ENCODE data around the gene CARD10. TPM values are rescaled to one million over a fixed set of nuclear protein-coding genes. Genes with fewer than 3 reads are reported as not detected.

Gene CARD10, protein sequence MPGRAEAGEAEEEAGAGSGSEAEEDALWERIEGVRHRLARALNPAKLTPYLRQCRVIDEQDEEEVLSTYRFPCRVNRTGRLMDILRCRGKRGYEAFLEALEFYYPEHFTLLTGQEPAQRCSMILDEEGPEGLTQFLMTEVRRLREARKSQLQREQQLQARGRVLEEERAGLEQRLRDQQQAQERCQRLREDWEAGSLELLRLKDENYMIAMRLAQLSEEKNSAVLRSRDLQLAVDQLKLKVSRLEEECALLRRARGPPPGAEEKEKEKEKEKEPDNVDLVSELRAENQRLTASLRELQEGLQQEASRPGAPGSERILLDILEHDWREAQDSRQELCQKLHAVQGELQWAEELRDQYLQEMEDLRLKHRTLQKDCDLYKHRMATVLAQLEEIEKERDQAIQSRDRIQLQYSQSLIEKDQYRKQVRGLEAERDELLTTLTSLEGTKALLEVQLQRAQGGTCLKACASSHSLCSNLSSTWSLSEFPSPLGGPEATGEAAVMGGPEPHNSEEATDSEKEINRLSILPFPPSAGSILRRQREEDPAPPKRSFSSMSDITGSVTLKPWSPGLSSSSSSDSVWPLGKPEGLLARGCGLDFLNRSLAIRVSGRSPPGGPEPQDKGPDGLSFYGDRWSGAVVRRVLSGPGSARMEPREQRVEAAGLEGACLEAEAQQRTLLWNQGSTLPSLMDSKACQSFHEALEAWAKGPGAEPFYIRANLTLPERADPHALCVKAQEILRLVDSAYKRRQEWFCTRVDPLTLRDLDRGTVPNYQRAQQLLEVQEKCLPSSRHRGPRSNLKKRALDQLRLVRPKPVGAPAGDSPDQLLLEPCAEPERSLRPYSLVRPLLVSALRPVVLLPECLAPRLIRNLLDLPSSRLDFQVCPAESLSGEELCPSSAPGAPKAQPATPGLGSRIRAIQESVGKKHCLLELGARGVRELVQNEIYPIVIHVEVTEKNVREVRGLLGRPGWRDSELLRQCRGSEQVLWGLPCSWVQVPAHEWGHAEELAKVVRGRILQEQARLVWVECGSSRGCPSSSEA
- total RNA-seq, result 35.2 and 36.6 TPM in 2 replicates

DNA sequence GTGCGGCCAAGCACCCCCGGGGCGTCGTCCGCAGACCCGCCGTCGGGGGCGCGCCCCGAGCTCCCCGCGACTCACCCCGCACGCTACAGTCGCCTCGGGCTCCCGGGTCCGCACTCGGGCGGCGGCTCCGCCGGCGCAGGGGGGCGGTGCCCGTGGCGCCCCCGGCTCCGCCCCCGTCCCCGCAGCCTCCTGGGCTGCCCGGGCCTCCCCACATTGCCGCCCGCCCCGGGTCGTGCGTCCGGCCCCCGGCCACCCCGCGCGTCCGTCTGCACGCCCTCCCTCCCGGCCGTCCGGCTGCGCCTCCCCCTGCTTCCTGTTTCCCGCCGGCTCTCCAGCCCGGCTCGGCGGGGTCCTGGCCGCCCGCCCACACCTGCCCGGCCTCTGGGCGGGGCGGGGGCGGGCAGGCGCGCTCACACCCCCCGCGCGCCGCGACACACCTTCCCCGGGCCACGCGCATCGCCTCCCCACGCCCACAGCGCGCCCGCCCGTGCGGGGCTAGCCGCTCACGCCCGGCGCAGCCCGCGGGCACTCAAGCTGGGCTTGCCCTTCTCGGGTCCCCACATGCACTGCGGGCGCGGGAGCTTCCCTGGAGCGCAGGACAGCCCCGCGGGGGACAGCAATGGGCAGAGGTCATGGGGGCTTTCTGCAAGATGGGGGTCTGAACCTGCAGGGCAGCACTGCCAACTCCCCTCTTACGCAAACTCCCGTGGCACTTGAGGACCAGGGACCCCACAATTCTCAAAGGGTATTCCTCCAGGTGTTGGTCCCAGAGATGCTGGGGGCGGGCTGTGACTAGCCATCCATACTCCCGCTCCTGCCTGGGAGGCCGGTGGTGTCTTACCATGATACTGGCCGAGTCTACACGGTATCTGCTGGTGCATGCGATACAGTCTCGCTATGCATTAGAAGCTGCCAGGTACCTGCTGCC is at the start of gene CARD10:
CARD10 (minus strand) TSS at position 148 of the 928 bp plus-strand sequence. CDS start 215 bp downstream, outside the sequence.

DNA sequence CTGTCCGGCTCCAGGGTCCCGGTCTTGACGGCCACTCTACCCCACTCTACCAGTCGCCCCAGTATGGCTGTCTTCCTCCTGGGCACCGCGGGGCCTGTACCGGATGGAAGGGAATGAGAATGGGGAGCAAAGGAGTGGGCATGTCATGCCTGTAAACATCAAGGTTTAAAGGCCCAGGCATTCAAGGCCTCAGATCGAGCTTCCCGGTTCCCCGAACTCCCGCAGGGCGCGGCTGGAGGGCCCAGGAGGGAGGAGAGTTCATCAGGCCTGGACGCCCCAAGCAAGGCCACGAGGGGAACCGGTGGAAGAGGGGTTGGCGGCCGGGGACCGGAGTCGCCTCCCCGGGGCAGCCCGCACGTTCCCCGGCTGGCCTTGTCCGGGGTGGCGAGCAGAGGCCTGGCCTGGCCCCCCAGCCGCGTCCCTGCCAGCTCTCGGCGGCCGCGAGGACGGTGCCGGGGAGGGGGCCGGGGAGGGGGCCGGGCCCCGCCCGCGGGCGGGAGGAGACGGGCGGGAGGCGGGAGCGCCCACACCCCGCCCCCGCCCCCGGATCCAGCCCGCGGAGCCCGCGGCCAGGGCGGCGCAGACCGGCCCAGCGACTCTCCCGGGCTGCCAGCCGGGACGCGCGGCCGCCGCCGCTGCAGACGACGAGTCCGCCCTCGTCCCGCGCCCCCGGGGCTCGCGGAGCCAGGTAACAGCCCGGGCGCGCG is 40.8 kb upstream of the CARD10 start, which contains the start of gene CDC42EP1:
CDC42EP1 (plus strand) TSS at position 580 of the 707 bp plus-strand sequence. CDS start 5,870 bp downstream, outside the sequence.

DNA sequence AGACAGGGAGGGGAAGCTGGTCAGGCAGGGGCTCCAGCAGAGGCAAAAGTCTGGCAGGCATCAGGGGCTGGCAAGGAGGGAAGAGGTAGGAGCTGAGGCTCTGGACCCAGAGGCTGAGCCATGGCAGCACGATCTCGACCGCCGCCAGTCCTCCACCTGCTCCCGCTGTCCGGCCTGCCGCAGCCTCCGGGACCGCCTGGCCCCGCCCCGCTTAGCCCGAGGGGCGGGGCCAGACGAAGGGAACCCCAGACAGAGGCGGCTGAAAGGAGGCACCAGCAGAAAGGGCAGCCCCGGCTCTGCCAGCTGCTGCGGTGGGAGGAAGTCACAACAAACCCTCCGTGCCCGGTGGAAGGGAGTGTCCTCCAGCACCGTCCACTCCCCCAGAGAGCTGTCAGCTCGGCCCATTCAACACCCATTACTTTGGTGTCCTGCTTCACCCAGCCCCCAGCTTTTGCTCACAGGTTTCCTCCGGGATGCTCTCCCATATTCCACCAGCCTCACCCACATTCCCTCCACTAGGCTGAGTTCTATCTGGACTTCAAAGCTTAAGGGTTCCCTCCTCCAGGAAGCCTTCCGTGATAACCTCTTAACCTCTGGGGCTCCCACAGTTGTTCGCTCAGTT is 32.9 kb downstream of the CARD10 start, which contains the start of gene MFNG:
MFNG (minus strand) TSS at position 161 of the 622 bp plus-strand sequence. CDS start 207 bp downstream, outside the sequence.

Other genes starting within 250 kb of the CARD10 start
- gene CYTH4, start 236.9 kb downstream of the CARD10 start, total RNA-seq, result 0.34 and 0.40 TPM in 2 replicates
- 0.30 and 0.40 TPM in 2 replicates for gene ELFN2, start 91.9 kb downstream of the CARD10 start, total RNA-seq
- gene MFNG, start 33.0 kb downstream of the CARD10 start, total RNA-seq, result 147 and 154 TPM in 2 replicates
- 79.8 and 81.1 TPM in 2 replicates for gene CDC42EP1, start 41.1 kb upstream of the CARD10 start, total RNA-seq
- gene LGALS2, start 60.7 kb upstream of the CARD10 start, total RNA-seq, result not detected in 2 replicates
- 34.7 and 37.1 TPM in 2 replicates for gene GGA1, start 89.4 kb upstream of the CARD10 start, total RNA-seq
- gene SH3BP1, start 120.3 kb upstream of the CARD10 start, total RNA-seq, result 0.59 and 0.93 TPM in 2 replicates
- gene PDXP, start 139.3 kb upstream of the CARD10 start, total RNA-seq, result 12.6 and 12.8 TPM in 2 replicates
- 9,481 and 10,312 TPM in 2 replicates for gene LGALS1, start 156.2 kb upstream of the CARD10 start, total RNA-seq
- gene NOL12, start 166.9 kb upstream of the CARD10 start, total RNA-seq, result 48.0 and 60.5 TPM in 2 replicates
- gene TRIOBP, start 177.6 kb upstream of the CARD10 start, total RNA-seq, result 160 and 164 TPM in 2 replicates

Data from mammary microvascular endothelial cell (primary cell).